Ovary (tissue), 3 donors: ENCODE results near the gene PRCD.

Source experiments
- CTCF ChIP-seq, 3 donors: fragments of 450-650 bp in 2 of 3; fragments of 200-600 bp in 1 of 3; IDR thresholded peaks; one replicate each; pipeline versions ENCODE4 v1.5.1 to v1.8.0; 2016 to 2022; ENCODE audit warnings: antibody characterized with exemption in 3 of 3, mild to moderate bottlenecking in 1 of 3
- EP300 ChIP-seq: sonication (generic); formaldehyde crosslinking; IDR thresholded peaks from one replicate; pipeline ENCODE4 v1.6.1; 2017; ENCODE audit warnings: antibody characterized with exemption
- POLR2A ChIP-seq: fragments of 450-650 bp; IDR thresholded peaks from one replicate; pipeline ENCODE4 v1.6.1; 2017; ENCODE audit warnings: antibody characterized with exemption, mild to moderate bottlenecking, moderate library complexity
- donor health status: DM: no; HTN: no; CAD: no.

GRCh38 chr17:76501018-76501826 is 38.6 kb upstream of the PRCD start, which contains the start of gene RHBDF2:
- no peak for TF ChIP-seq CTCF (IDR thresholded peaks at IDR 0.05)
- no peak for TF ChIP-seq POLR2A
- no peak for TF ChIP-seq EP300
